Adrenal gland (tissue), 12 donors: ENCODE data around the gene LPCAT1. TPM values are rescaled to one million over a fixed set of nuclear protein-coding genes. Genes with fewer than 3 reads are reported as not detected.
"Not testable (repeated sequence)": the region's sequence is repeated elsewhere in the genome, so short reads cannot be mapped to it uniquely, and the experiment has no call there.

Source experiments
- DNase-seq, 7 donors: peaks; one replicate each; pipeline ENCODE4 v3.0.0-alpha.2; 2019 to 2020
- H3K27ac ChIP-seq, 5 donors: fragments of 200-600 bp; sonication (generic) in 4 of 5; 1 replicate in 3 of 5; 2 replicates in 2 of 5; pipeline versions ENCODE4 v1.5.1 to v1.8.0; 2016 to 2020; ENCODE audit warnings: mild to moderate bottlenecking in 1 of 5
- H3K27me3 ChIP-seq: fragments of 200-600 bp; 2 replicates; pipeline ENCODE4 v1.8.0; 2021
- H3K36me3 ChIP-seq, 2 donors: fragments of 200-600 bp; replicated peaks in 1 of 2; 1 replicate in 1 of 2; 2 replicates in 1 of 2; pipeline versions ENCODE4 v1.5.1 to v1.8.0; 2018 to 2022
- H3K4me1 ChIP-seq, 2 donors: fragments of 200-600 bp; replicated peaks in 1 of 2; 1 replicate in 1 of 2; 2 replicates in 1 of 2; pipeline versions ENCODE4 v1.5.1 to v1.8.0; 2018 to 2021
- H3K4me3 ChIP-seq, 4 donors: fragments of 200-600 bp; sonication (generic) in 3 of 4; one replicate each; pipeline ENCODE4 v1.5.1; 2016 to 2018
- H3K9me3 ChIP-seq, 3 donors: fragments of 200-600 bp; sonication (generic) in 1 of 3; replicated peaks in 1 of 3; 1 replicate in 2 of 3; 2 replicates in 1 of 3; pipeline versions ENCODE4 v1.5.1 to v1.8.0; 2016 to 2021
- POLR2A ChIP-seq, 2 donors: fragments of 450-650 bp; IDR thresholded peaks; one replicate each; pipeline ENCODE4 v1.6.1; 2017; ENCODE audit warnings: antibody characterized with exemption in 2 of 2, mild to moderate bottlenecking in 2 of 2, moderate library complexity in 1 of 2
- WGBS, 4 donors: extraction: QIAGEN DNeasy Blood & Tissue Kit in 2 of 4; methylation state at CpG; one replicate each; pipeline versions ENCODE4 v1.1.5 to v1.1.7; 2013 to 2017; 5-methylcytosine and 5-hydroxymethylcytosine counted together
- intact Hi-C, 2 donors: fragments of 100-400 bp; cut with DNase I; formaldehyde crosslinking; loops; one replicate each; pipeline versions ENCODE4 v1.14.1 to v1.15.0; 2022 to 2023
- polyA plus RNA-seq, 3 donors: library from polyadenylated mRNA; stranded (reverse); fragments of 200-250 nt in 2 of 3; fragments of 350-450 nt in 1 of 3; fragmentation: Illumina TruSeq in 1 of 3; extraction: RNeasy Lipid Tissue Mini Kit (QIAGEN cat#74804) in 1 of 3; gene quantifications; one replicate each; pipeline ENCODE4 v1.2.3, GENCODE V29; 2013 to 2014
- total RNA-seq, 9 donors: library from RNA; depleted of rRNA in 4 of 9; stranded (reverse); fragments of >200 nt in 4 of 9; fragments of 120-200 nt in 1 of 9; fragmentation: NEBNext Ultra II Directional in 1 of 9; extraction: Animal tissue kit (Norgen Biotek cat#: 25700) in 1 of 9; gene quantifications; one replicate each; pipeline versions ENCODE4 v1.1.0 to v1.2.4, GENCODE V29; 2013 to 2023
- TF ChIP-seq, protein P1 (sequence below), 6 experiments: fragments of 450-650 bp in 4 of 6; fragments of 200-600 bp in 2 of 6; sonication (generic) in 1 of 6; IDR thresholded peaks; 1 replicate in 5 of 6; 2 replicates in 1 of 6; pipeline versions ENCODE4 v1.5.1 to v1.8.0; 2016 to 2021; ENCODE audit warnings: antibody characterized with exemption in 6 of 6, mild to moderate bottlenecking in 2 of 6, moderate library complexity in 1 of 6
- donor health status: healthy with polysubstance abuse.
- donor health status: Bipolar disorder and iron deficiency.
- donor health status: DM: yes; HTN: yes; CAD: no.
- donor health status: DM: no; HTN: no; CAD: no.
- donor health status: DM: no; HTN: no; CAD: no.
- donor health status: DM: yes; HTN: yes; CAD: no.

The LPCAT1 gene
- total and polyA plus RNA-seq, 12 donors, result 23.2 to 59.1 (median 42.6) TPM

DNA sequence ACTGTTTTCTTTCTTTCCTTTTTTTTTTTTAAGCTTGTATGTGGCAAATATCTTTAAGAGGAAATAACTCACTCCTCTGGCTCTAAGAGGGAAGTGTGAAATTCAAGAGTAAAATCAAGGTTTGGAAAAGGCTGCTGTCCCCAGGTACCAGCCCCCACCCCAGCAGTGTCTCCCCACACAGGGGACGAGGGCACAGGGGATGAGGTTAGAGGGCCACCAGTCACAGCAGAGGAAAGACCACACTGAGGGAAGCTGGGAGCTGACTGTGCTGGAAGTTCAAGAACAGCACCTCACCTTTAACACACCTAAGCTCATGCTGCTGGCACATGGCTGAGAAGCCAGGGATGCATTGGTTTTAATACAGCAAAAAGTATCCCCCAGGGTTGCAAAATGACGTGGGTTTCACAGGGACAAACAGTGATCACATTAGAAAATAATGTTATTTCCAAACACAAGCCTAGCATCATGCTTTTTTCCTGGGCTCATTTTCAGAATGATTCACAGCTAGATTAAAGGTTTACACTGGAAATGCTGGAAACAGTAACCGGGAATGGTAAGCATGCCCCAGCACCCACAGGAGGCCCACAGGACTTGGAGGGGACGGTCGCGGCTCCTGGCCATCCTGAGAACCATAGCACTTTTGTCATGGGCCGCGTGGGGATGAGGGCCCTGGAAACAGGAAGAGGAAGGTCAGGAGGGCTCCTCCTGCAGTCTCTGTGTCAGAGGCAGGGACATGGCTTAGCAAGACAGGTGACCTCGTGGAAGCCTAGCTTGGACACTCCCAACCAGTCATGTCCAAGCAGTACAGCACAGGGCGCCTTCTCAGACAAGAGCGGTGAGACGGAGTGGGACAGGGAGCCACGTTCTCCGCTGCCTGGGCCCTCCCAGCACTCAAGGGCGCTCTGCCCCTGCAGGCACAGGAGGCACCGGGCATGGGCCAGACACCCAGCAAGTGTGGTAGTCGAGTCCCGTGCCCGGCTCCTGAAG is 6.9 kb downstream of the LPCAT1 start:
- Histone ChIP-seq H3K36me3 (no peaks in the 10 kb centered on the region), H3K9me3 (no peaks in the 10 kb centered on the region), H3K4me3 (no peak overlapping the region), H3K4me1 (peaks cover 0 to 14% of the 10 kb centered on the region in 2 donors), H3K27me3 (no peaks in the 10 kb centered on the region), H3K27ac (no peak overlapping the region)
- TF ChIP-seq, protein P1, sequence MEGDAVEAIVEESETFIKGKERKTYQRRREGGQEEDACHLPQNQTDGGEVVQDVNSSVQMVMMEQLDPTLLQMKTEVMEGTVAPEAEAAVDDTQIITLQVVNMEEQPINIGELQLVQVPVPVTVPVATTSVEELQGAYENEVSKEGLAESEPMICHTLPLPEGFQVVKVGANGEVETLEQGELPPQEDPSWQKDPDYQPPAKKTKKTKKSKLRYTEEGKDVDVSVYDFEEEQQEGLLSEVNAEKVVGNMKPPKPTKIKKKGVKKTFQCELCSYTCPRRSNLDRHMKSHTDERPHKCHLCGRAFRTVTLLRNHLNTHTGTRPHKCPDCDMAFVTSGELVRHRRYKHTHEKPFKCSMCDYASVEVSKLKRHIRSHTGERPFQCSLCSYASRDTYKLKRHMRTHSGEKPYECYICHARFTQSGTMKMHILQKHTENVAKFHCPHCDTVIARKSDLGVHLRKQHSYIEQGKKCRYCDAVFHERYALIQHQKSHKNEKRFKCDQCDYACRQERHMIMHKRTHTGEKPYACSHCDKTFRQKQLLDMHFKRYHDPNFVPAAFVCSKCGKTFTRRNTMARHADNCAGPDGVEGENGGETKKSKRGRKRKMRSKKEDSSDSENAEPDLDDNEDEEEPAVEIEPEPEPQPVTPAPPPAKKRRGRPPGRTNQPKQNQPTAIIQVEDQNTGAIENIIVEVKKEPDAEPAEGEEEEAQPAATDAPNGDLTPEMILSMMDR (IDR thresholded peaks at IDR 0.05), result no peak
- no peak for TF ChIP-seq POLR2A (IDR thresholded peaks at IDR 0.05)
- intact Hi-C loops, result no loop called here
- 79 to 84% (median 82%) methylated on average over 14 to 19 of the region's 19 CpGs for WGBS, 4 donors
- peak in 6 of 7 donors; percentile 9 to 49 (median 12) for DNase-seq

DNA sequence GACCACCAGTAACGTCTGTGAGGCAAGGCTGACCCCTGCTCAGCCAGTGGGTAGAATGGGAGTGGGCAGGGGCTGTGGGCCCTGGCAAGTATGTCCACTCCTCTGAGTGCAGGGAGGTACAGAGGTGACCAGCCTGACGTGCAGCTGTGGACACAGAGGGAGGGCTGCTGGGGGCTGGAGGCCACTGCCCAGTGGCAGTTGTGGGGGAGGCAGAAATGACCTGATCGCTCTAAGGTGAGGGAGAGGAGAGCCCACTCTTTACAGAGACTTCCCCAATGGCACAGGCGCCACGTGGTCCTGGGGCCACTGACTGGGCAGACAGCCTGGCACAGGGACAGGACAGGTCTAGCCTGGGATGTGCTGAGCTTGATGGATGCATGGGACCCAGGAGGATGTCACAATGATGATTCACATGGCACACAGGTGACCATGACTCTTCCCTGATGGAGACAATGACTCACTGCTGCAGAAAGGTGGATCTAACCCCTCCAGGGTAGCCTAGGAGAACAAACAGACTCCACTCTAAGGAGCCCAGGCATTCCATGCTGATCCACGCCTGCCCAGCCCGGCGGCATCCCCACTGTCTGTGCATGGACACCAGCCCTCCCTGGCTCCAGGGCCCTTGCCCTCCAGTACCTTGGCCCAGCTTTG is 7.7 kb downstream of the LPCAT1 start:
- Histone ChIP-seq H3K4me3 (no peak overlapping the region), H3K27me3 (no peaks in the 10 kb centered on the region), H3K27ac (no peak overlapping the region), H3K4me1 (peaks cover 0 to 9% of the 10 kb centered on the region in 2 donors), H3K36me3 (no peaks in the 10 kb centered on the region), H3K9me3 (no peaks in the 10 kb centered on the region)
- no peak for TF ChIP-seq POLR2A (IDR thresholded peaks at IDR 0.05)
- TF ChIP-seq, protein P1 (IDR thresholded peaks at IDR 0.05), result no peak
- intact Hi-C loops, result no loop called here
- DNase-seq, result peak in 5 of 7 donors; percentile 6 to 53 (median 14)
- WGBS, 4 donors, result 86 to 89% (median 87%) methylated on average over 7 to 8 of the region's 8 CpGs

DNA sequence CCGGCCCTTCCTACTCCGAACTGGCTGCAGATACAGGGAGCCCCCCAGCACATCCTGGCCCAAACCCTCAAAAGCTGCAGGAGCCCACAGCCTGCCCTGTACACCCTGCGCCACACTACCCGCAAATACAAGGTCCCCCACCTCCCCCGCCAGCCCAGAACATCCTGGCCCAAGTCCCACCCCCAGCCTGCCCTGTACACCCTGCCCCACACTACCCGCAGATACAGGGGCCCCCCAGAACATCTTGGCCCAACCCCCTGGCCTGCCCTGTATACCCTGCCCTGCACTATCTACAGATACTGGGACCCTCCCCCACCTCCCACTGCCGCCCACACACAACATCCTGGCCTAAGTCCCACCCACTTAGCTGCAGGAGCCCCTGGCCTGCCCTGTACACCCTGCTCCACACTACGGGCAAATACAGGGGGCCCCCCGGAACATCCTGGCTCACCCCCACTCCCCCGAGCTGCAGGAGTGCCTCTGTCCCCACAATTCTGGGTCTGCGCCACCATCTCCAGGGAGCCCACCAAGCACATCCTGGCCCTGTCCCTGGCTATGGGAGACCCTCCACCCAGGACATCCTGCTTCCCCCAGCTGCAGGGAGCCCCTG is 8.3 kb downstream of the LPCAT1 start:
- intact Hi-C loops, result no loop called here
- 82 to 93% (median 86%) methylated on average over 5 to 11 of the region's 11 CpGs for WGBS, 4 donors
- TF ChIP-seq, protein P1 (IDR thresholded peaks at IDR 0.05), result no peak
- no peak for TF ChIP-seq POLR2A (IDR thresholded peaks at IDR 0.05)
- H3K27ac ChIP-seq, result no peak overlapping the region
- H3K36me3 ChIP-seq, result no peaks in the 10 kb centered on the region
- H3K9me3 ChIP-seq, result no peaks in the 10 kb centered on the region
- peaks cover 0 to 9% of the 10 kb centered on the region in 2 donors for H3K4me1 ChIP-seq
- peak in 5 of 7 donors; percentile 8 to 48 (median 11) for DNase-seq
- H3K4me3 ChIP-seq, result no peak overlapping the region
- no peaks in the 10 kb centered on the region for H3K27me3 ChIP-seq

DNA sequence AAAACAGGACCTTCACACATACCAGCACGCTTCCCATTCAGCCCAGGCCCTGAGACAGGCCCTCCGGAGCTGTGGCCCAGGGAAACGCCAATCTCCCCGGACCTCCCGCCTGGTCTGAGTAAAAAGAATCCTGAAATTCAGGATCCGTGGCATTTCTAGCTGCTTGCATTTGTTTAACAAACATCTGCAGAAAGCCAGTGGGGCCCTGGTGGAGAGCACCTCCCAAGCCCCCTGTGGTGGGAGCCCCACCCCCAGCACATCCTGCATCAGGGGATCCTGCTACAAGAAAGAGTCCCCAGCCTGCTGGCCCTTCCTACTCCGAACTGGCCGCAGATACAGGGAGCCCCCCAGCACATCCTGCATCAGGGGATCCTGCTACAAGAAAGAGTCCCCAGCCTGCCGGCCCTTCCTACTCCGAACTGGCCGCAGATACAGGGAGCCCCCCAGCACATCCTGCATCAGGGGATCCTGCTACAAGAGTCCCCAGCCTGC is 8.9 kb downstream of the LPCAT1 start:
- H3K36me3 ChIP-seq, H3K4me1 ChIP-seq, H3K4me3 ChIP-seq, H3K9me3 ChIP-seq, H3K27ac ChIP-seq, intact Hi-C loops, H3K27me3 ChIP-seq: not testable (repeated sequence)
- 75 to 94% (median 93%) methylated on average over 6 to 11 of the region's 11 CpGs for WGBS, 4 donors
- DNase-seq, result peak in 3 of 7 donors; percentile 5 to 10 (median 6)
